Neural progenitor cell (in vitro differentiated cells): Measurements from ENCODE around the gene PNMA8C. TPM values are rescaled to one million over a fixed set of nuclear protein-coding genes. Genes with fewer than 3 reads are reported as not detected.

Experiments
- total RNA-seq: library from RNA; depleted of rRNA; stranded (reverse); fragments of >200 nt; gene quantifications from 2 replicates; pipeline ENCODE4 v1.2.3, GENCODE V29; 2015; ENCODE audit warnings: low replicate concordance

Gene PNMA8C
- total RNA-seq, 1 donor from 2014 or later = 0.58 TPM

Other genes starting within 250 kb of the PNMA8C start
- gene IGFL1, start 199.2 kb downstream of the PNMA8C start, total RNA-seq = not detected in 2 replicates
- 6.7 and 18.0 TPM in 2 replicates for gene HIF3A, start 131.9 kb downstream of the PNMA8C start, total RNA-seq
- 63.5 and 97.8 TPM in 2 replicates for gene PPP5C, start 81.8 kb downstream of the PNMA8C start, total RNA-seq
- 2.8 and 14.1 TPM in 2 replicates for gene CCDC8, start 15.4 kb downstream of the PNMA8C start, total RNA-seq
- gene PNMA8A, start 42.6 kb upstream of the PNMA8C start, total RNA-seq = 42.5 and 43.9 TPM in 2 replicates
- gene PNMA8B, start 66.9 kb upstream of the PNMA8C start, total RNA-seq = 0.09 and 3.9 TPM in 2 replicates
- gene CALM3, start 172.4 kb upstream of the PNMA8C start, total RNA-seq = 373 and 403 TPM in 2 replicates
- gene PTGIR, start 196.2 kb upstream of the PNMA8C start, total RNA-seq = not detected in 2 replicates
- not detected in 2 replicates for gene GNG8, start 207.3 kb upstream of the PNMA8C start, total RNA-seq
- gene DACT3, start 232.2 kb upstream of the PNMA8C start, total RNA-seq = 0.75 and 2.2 TPM in 2 replicates